Measurements from ENCODE around the gene CUEDC2.

CUEDC2 gene

GRCh38 chr10:102384606-102385429, 47.6 kb downstream of the CUEDC2 start:
- DNase-seq, result peak; percentile 24
- in situ Hi-C loops (cut with MboI; ENCODE audit: low pct_unique_long_range_greater_than_20kb, low sequenced_read_pairs), result no loop called here

- DNase-seq, result peak; percentile 11
- in situ Hi-C loops (cut with MboI; ENCODE audit: low pct_unique_long_range_greater_than_20kb, low sequenced_read_pairs), result no loop called here
These were observed 48.3 kb downstream of the CUEDC2 start for GRCh38 chr10:102384053-102384452.

GRCh38 chr10:102382871-102383270, 49.5 kb downstream of the CUEDC2 start:
- in situ Hi-C loops (cut with MboI; ENCODE audit: low pct_unique_long_range_greater_than_20kb, low sequenced_read_pairs), result no loop called here
- DNase-seq, result no peak

- DNase-seq, result no peak
These were observed 50.4 kb downstream of the CUEDC2 start for GRCh38 chr10:102381983-102382382.

GRCh38 chr10:102379383-102379782, 53.0 kb downstream of the CUEDC2 start:
- in situ Hi-C loops (cut with MboI; ENCODE audit: low pct_unique_long_range_greater_than_20kb, low sequenced_read_pairs), result no loop called here
- DNase-seq, result no peak

More at GRCh38 chr10:102381983-102382382, 50.4 kb downstream of the CUEDC2 start:
- in situ Hi-C loops (cut with MboI; ENCODE audit: low pct_unique_long_range_greater_than_20kb, low sequenced_read_pairs), result no loop called here

GRCh38 chr10:102376901-102377300, 55.5 kb downstream of the CUEDC2 start:
- DNase-seq, result no peak
- in situ Hi-C loops (cut with MboI; ENCODE audit: low pct_unique_long_range_greater_than_20kb, low sequenced_read_pairs), result no loop called here

- in situ Hi-C loops (cut with MboI; ENCODE audit: low pct_unique_long_range_greater_than_20kb, low sequenced_read_pairs), result no loop called here
- DNase-seq, result no peak
These were observed 56.5 kb downstream of the CUEDC2 start for GRCh38 chr10:102375867-102376266.

GRCh38 chr10:102375250-102375649, 57.1 kb downstream of the CUEDC2 start:
- DNase-seq, result no peak
- in situ Hi-C loops (cut with MboI; ENCODE audit: low pct_unique_long_range_greater_than_20kb, low sequenced_read_pairs), result no loop called here
